Left ventricle myocardium superior (tissue), 1 donor: ENCODE data around the gene PPIL6. TPM values are rescaled to one million over a fixed set of nuclear protein-coding genes. Genes with fewer than 3 reads are reported as not detected.

Source experiments
- ATAC-seq: fragments of 200-7000 bp; cut with Tn5 transposase; one replicate; pipeline ENCODE4 v1.9.1; 2020; ENCODE audit warnings: mild to moderate bottlenecking, moderate library complexity
- DNase-seq: peaks from one replicate; pipeline ENCODE4 v3.0.0-alpha.2; 2020
- intact Hi-C: fragments of 100-400 bp; cut with micrococcal nuclease; formaldehyde crosslinking; loops from one replicate; pipeline ENCODE4 v1.11.0; 2022
- total RNA-seq: library from RNA; stranded (reverse); fragmentation: NEBNext Ultra II Directional; extraction: Animal tissue kit (Norgen Biotek cat#: 25700); gene quantifications from one replicate; pipeline ENCODE4 v1.2.1, GENCODE V29; 2021
- donor health status: DM: no; HTN: yes; CAD: no; lungs with severe emphysema.

The PPIL6 gene
- total RNA-seq, 1 donor from 2014 or later = 2.5 TPM

GRCh38 chr6:109343518-109343917 is 96.9 kb downstream of the PPIL6 start:
- DNase-seq (no peak), ATAC-seq (no peak)
- intact Hi-C loops = no loop called here

- DNase-seq (no peak), ATAC-seq (no peak)
- intact Hi-C loops = no loop called here
Observed at GRCh38 chr6:109342911-109343310, 97.5 kb downstream of the PPIL6 start.

- intact Hi-C loops = no loop called here
- DNase-seq = no peak
- ATAC-seq = no peak
Observed at GRCh38 chr6:109342506-109342905, 97.9 kb downstream of the PPIL6 start.

- intact Hi-C loops = no loop called here
- DNase-seq (no peak), ATAC-seq (no peak)
Observed at GRCh38 chr6:109340811-109341210, 99.6 kb downstream of the PPIL6 start.

Other genes starting within 250 kb of the PPIL6 start
- gene CD164, start 58.2 kb downstream of the PPIL6 start, total RNA-seq = 100 TPM
- 5.7 TPM for gene SMPD2, start 96 bp upstream of the PPIL6 start, total RNA-seq
- gene MICAL1, start 15.1 kb upstream of the PPIL6 start, total RNA-seq = 7.5 TPM
- 3.4 TPM for gene ZBTB24, start 42.6 kb upstream of the PPIL6 start, total RNA-seq